C4-2B (cell line): ENCODE measurements around the gene INPP5K.

Experiments
- ZFX ChIP-seq: fragments of 450-650 bp; IDR thresholded peaks from 2 replicates; pipeline ENCODE4 v1.6.1; 2017
- TF ChIP-seq, protein P1 (sequence below): fragments of 450-650 bp; conservative IDR thresholded peaks from 2 replicates; pipeline ENCODE4 v1.5.1; 2017; ENCODE audit warnings: mild to moderate bottlenecking

DNA sequence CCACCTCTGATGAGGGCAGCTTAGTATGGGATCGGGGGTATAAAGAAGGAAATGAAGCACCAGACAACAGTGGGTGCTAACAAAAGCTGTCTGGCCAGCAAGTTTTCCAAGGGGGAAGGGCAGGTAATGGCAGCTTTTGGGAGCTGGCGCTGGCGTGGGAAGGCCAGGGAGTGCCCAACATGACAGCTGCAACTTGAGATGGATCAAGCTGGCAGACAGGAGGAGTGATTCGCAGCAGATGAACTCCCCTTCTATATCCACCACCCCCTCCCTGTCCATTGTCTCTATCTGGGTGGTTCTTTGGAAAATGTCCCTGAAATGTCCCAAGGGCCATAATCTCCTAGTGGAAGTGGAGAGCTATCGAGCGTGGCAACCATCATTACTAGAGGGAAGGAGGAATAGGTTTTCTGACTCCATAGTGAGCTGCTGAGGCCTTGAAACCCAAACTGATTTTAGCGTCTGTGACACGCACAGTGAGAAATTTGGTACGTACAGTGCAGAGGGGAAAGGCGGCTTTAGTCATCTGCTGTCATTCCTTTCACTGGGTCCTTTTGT, 4.8 kb upstream of the INPP5K start:
- TF ChIP-seq ZFX = no peak
- TF ChIP-seq, protein P1, sequence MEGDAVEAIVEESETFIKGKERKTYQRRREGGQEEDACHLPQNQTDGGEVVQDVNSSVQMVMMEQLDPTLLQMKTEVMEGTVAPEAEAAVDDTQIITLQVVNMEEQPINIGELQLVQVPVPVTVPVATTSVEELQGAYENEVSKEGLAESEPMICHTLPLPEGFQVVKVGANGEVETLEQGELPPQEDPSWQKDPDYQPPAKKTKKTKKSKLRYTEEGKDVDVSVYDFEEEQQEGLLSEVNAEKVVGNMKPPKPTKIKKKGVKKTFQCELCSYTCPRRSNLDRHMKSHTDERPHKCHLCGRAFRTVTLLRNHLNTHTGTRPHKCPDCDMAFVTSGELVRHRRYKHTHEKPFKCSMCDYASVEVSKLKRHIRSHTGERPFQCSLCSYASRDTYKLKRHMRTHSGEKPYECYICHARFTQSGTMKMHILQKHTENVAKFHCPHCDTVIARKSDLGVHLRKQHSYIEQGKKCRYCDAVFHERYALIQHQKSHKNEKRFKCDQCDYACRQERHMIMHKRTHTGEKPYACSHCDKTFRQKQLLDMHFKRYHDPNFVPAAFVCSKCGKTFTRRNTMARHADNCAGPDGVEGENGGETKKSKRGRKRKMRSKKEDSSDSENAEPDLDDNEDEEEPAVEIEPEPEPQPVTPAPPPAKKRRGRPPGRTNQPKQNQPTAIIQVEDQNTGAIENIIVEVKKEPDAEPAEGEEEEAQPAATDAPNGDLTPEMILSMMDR = no peak
